HAP-1 (cell line): ENCODE data around the gene C1QTNF7.
A peak's percentile ranks its signal among the peaks of the same experiment; 100 is the strongest.

Source experiments
- DNase-seq, 2 experiments: peaks; one replicate each; pipeline ENCODE4 v3.0.0-alpha.2; 2016 to 2020; ENCODE audit warnings: low spot score in 2 of 2
- H3K27me3 ChIP-seq: fragments of 250-450 bp; sonication (Bioruptor Pico); 2 replicates; pipeline ENCODE4 v1.5.1; 2020; ENCODE audit warnings: low read depth, mild to moderate bottlenecking, moderate library complexity
- H3K36me3 ChIP-seq: fragments of 250-450 bp; sonication (Bioruptor Pico); replicated peaks from 2 replicates; pipeline ENCODE4 v1.5.1; 2020; ENCODE audit warnings: mild to moderate bottlenecking
- H3K4me1 ChIP-seq: fragments of 250-450 bp; sonication (Bioruptor Pico); 2 replicates; pipeline ENCODE4 v1.5.1; 2020; ENCODE audit warnings: mild to moderate bottlenecking
- H3K4me3 ChIP-seq: fragments of 250-450 bp; sonication (Bioruptor Pico); 2 replicates; pipeline ENCODE4 v1.5.1; 2020; ENCODE audit warnings: mild to moderate bottlenecking, moderate library complexity
- H3K9me3 ChIP-seq: fragments of 250-450 bp; sonication (Bioruptor Pico); 2 replicates; pipeline ENCODE4 v1.5.1; 2020; ENCODE audit warnings: mild to moderate bottlenecking, moderate library complexity
- in situ Hi-C: fragments of 300-500 bp; cut with MboI; formaldehyde crosslinking; loops from 3 replicates; pipeline ENCODE4 v1.14.3; 2020; ENCODE audit warnings: low sequenced_read_pairs, inconsistent platforms, mixed read lengths

C1QTNF7 gene

GRCh38 chr4:15420642-15421041 lies 7.2 kb upstream of the C1QTNF7 start:
- in situ Hi-C loops = no loop called here
- Histone ChIP-seq H3K27me3 (no peaks in the 10 kb centered on the region), H3K9me3 (no peaks in the 10 kb centered on the region), H3K36me3 (no peaks in the 10 kb centered on the region), H3K4me3 (no peak overlapping the region), H3K4me1 (no peaks in the 10 kb centered on the region)
- DNase-seq = no peak

- Histone ChIP-seq H3K4me3 (no peak overlapping the region), H3K9me3 (no peaks in the 10 kb centered on the region), H3K36me3 (no peaks in the 10 kb centered on the region), H3K4me1 (no peaks in the 10 kb centered on the region), H3K27me3 (no peaks in the 10 kb centered on the region; the same call in 1 of the 2 replicates)
- DNase-seq = no peak
- in situ Hi-C loops = no loop called here
Measured at GRCh38 chr4:15423285-15423711, 4.5 kb upstream of the C1QTNF7 start.

- H3K9me3 ChIP-seq = no peaks in the 10 kb centered on the region
- H3K4me3 ChIP-seq = no peak overlapping the region
- no peaks in the 10 kb centered on the region; the same call in 1 of the 2 replicates for H3K27me3 ChIP-seq
- DNase-seq = no peak
- in situ Hi-C loops = no loop called here
- no peaks in the 10 kb centered on the region for H3K4me1 ChIP-seq
- H3K36me3 ChIP-seq = no peaks in the 10 kb centered on the region
Measured at GRCh38 chr4:15425520-15425919, 2.3 kb upstream of the C1QTNF7 start.

- Histone ChIP-seq H3K4me3 (no peak overlapping the region), H3K36me3 (no peaks in the 10 kb centered on the region), H3K4me1 (no peaks in the 10 kb centered on the region), H3K27me3 (no peaks in the 10 kb centered on the region; the same call in 1 of the 2 replicates), H3K9me3 (no peaks in the 10 kb centered on the region)
- no peak for DNase-seq
- in situ Hi-C loops = no loop called here
Measured at GRCh38 chr4:15427161-15427560, 672 bp upstream of the C1QTNF7 start.

GRCh38 chr4:15428611-15429010 lies 778 bp downstream of the C1QTNF7 start:
- no peak for DNase-seq
- Histone ChIP-seq H3K4me3 (no peak overlapping the region), H3K4me1 (no peaks in the 10 kb centered on the region), H3K36me3 (no peaks in the 10 kb centered on the region), H3K9me3 (no peaks in the 10 kb centered on the region), H3K27me3 (no peaks in the 10 kb centered on the region; the same call in 1 of the 2 replicates)
- in situ Hi-C loops = no loop called here

GRCh38 chr4:15434091-15434490 lies 6.3 kb downstream of the C1QTNF7 start:
- H3K27me3 ChIP-seq = no peaks in the 10 kb centered on the region
- H3K4me1 ChIP-seq = no peaks in the 10 kb centered on the region
- DNase-seq = no peak
- H3K36me3 ChIP-seq = no peaks in the 10 kb centered on the region
- H3K9me3 ChIP-seq = no peaks in the 10 kb centered on the region
- in situ Hi-C loops = no loop called here
- H3K4me3 ChIP-seq = no peak overlapping the region

GRCh38 chr4:15434676-15435075 lies 6.8 kb downstream of the C1QTNF7 start:
- Histone ChIP-seq H3K27me3 (no peaks in the 10 kb centered on the region), H3K4me3 (no peak overlapping the region), H3K4me1 (no peaks in the 10 kb centered on the region), H3K36me3 (no peaks in the 10 kb centered on the region), H3K9me3 (no peaks in the 10 kb centered on the region)
- in situ Hi-C loops = no loop called here
- DNase-seq = no peak

- no peaks in the 10 kb centered on the region for H3K9me3 ChIP-seq
- no peaks in the 10 kb centered on the region for H3K27me3 ChIP-seq
- H3K4me3 ChIP-seq = no peak overlapping the region
- in situ Hi-C loops = no loop called here
- H3K4me1 ChIP-seq = no peaks in the 10 kb centered on the region
- DNase-seq = peak in 1 of 2 experiments; percentile 29
- H3K36me3 ChIP-seq = no peaks in the 10 kb centered on the region
Measured at GRCh38 chr4:15436513-15436912, 8.7 kb downstream of the C1QTNF7 start.

GRCh38 chr4:15438939-15439524 lies 11.2 kb downstream of the C1QTNF7 start:
- Histone ChIP-seq H3K9me3 (no peaks in the 10 kb centered on the region), H3K4me1 (no peaks in the 10 kb centered on the region), H3K36me3 (no peaks in the 10 kb centered on the region), H3K4me3 (no peak overlapping the region), H3K27me3 (no peaks in the 10 kb centered on the region)
- DNase-seq = no peak
- in situ Hi-C loops = no loop called here

- no peak overlapping the region for H3K4me3 ChIP-seq
- no peaks in the 10 kb centered on the region for H3K27me3 ChIP-seq
- H3K36me3 ChIP-seq = no peaks in the 10 kb centered on the region
- no peaks in the 10 kb centered on the region for H3K9me3 ChIP-seq
- H3K4me1 ChIP-seq = no peaks in the 10 kb centered on the region
- DNase-seq = no peak
- in situ Hi-C loops = no loop called here
Measured at GRCh38 chr4:15443371-15444160, 15.7 kb downstream of the C1QTNF7 start.

GRCh38 chr4:15444276-15444675 lies 16.4 kb downstream of the C1QTNF7 start:
- no peak overlapping the region for H3K4me3 ChIP-seq
- in situ Hi-C loops = no loop called here
- H3K9me3 ChIP-seq = no peaks in the 10 kb centered on the region
- no peaks in the 10 kb centered on the region for H3K27me3 ChIP-seq
- no peaks in the 10 kb centered on the region for H3K36me3 ChIP-seq
- no peak for DNase-seq
- no peaks in the 10 kb centered on the region for H3K4me1 ChIP-seq

- Histone ChIP-seq H3K27me3 (no peaks in the 10 kb centered on the region), H3K36me3 (no peaks in the 10 kb centered on the region), H3K9me3 (no peaks in the 10 kb centered on the region), H3K4me1 (no peaks in the 10 kb centered on the region), H3K4me3 (no peak overlapping the region)
- no peak for DNase-seq
- in situ Hi-C loops = no loop called here
Measured at GRCh38 chr4:15444879-15445547, 17.2 kb downstream of the C1QTNF7 start.

GRCh38 chr4:15451181-15451865 lies 23.5 kb downstream of the C1QTNF7 start:
- no peak for DNase-seq
- Histone ChIP-seq H3K9me3 (no peaks in the 10 kb centered on the region), H3K4me3 (no peak overlapping the region), H3K27me3 (no peaks in the 10 kb centered on the region), H3K4me1 (no peaks in the 10 kb centered on the region), H3K36me3 (no peaks in the 10 kb centered on the region)
- in situ Hi-C loops = loop anchor here (25.0 kb wide), 1 partner anchor 1789 kb away; no protein-coding TSS in a partner anchor
